AG20443 (cell line): Measurements from ENCODE around the gene DRGX.

Experiments
- DNase-seq: peaks from one replicate; pipeline ENCODE4 v3.0.0; 2012; ENCODE audit warnings: low spot score, mixed read lengths

The DRGX gene

GRCh38 chr10:49407552-49408137 is 11.8 kb upstream of the DRGX start:
- peak; percentile 93 for DNase-seq

GRCh38 chr10:49407151-49407550 is 11.3 kb upstream of the DRGX start:
- no peak for DNase-seq

- DNase-seq, result no peak
Observed at GRCh38 chr10:49404321-49404878, 8.5 kb upstream of the DRGX start.

GRCh38 chr10:49403363-49403762 is 7.5 kb upstream of the DRGX start:
- no peak for DNase-seq

GRCh38 chr10:49400365-49400764 is 4.5 kb upstream of the DRGX start:
- no peak for DNase-seq

GRCh38 chr10:49398986-49399385 is 3.1 kb upstream of the DRGX start:
- no peak for DNase-seq

- peak; percentile 91 for DNase-seq
Observed at GRCh38 chr10:49398000-49398861, 2.3 kb upstream of the DRGX start.

- DNase-seq, result no peak
Observed at GRCh38 chr10:49397036-49397999, 1.4 kb upstream of the DRGX start.

GRCh38 chr10:49396666-49396999 is 744 bp upstream of the DRGX start:
- DNase-seq, result no peak

GRCh38 chr10:49394933-49395740 is 752 bp downstream of the DRGX start:
- no peak for DNase-seq

GRCh38 chr10:49393757-49394156 is 2.1 kb downstream of the DRGX start:
- DNase-seq, result no peak

- no peak for DNase-seq
Observed at GRCh38 chr10:49393301-49393700, 2.6 kb downstream of the DRGX start.

GRCh38 chr10:49389361-49389933 is 6.4 kb downstream of the DRGX start:
- DNase-seq, result no peak

GRCh38 chr10:49388161-49388560 is 7.7 kb downstream of the DRGX start:
- DNase-seq, result no peak

GRCh38 chr10:49387071-49387470 is 8.8 kb downstream of the DRGX start:
- peak; percentile 83 for DNase-seq

GRCh38 chr10:49385939-49386922 is 9.7 kb downstream of the DRGX start:
- no peak for DNase-seq

GRCh38 chr10:49384268-49384953 is 11.5 kb downstream of the DRGX start:
- DNase-seq, result no peak

- no peak for DNase-seq
Observed at GRCh38 chr10:49383853-49384252, 12.0 kb downstream of the DRGX start.

- DNase-seq, result no peak
Observed at GRCh38 chr10:49382826-49383225, 13.1 kb downstream of the DRGX start.
